Activated B cell treated with CpG ODN at 0.5 μM for 24 hours (primary cell): ENCODE measurements around the gene EGFL7. TPM values are rescaled to one million over a fixed set of nuclear protein-coding genes. Genes with fewer than 3 reads are reported as not detected.

Experiments
- ATAC-seq: fragments of 200-7000 bp; cut with Tn5 transposase; one replicate; pipeline ENCODE4 v1.10.0; 2021; ENCODE audit warnings: low read depth, mild to moderate bottlenecking, moderate library complexity
- CTCF ChIA-PET: fragments of 350-600 bp; sonication (Branson Sonifier 250); formaldehyde crosslinking; loops from one replicate; lab custom pipeline; 2021; ENCODE audit warnings: antibody characterized with exemption; lab: Charles Lee
- POLR2A ChIA-PET: fragments of 350-600 bp; sonication (Branson Sonifier 250); formaldehyde crosslinking; loops from one replicate; lab custom pipeline; 2021; ENCODE audit warnings: antibody characterized with exemption; lab: Charles Lee
- DNase-seq: peaks from one replicate; pipeline ENCODE4 v3.0.0; 2022
- H3K27ac Mint-ChIP-seq: one replicate; pipeline ENCODE4 v1.8.0; 2020; ENCODE audit warnings: mixed read lengths
- H3K27me3 Mint-ChIP-seq: one replicate; pipeline ENCODE4 v1.8.0; 2021; ENCODE audit warnings: mixed read lengths
- H3K36me3 Mint-ChIP-seq: one replicate; pipeline ENCODE4 v1.8.0; 2021; ENCODE audit warnings: low read depth, mixed read lengths
- H3K4me1 Mint-ChIP-seq: one replicate; pipeline ENCODE4 v1.8.0; 2021; ENCODE audit warnings: mixed read lengths
- H3K4me3 Mint-ChIP-seq: one replicate; pipeline ENCODE4 v1.8.0; 2020; ENCODE audit warnings: mild to moderate bottlenecking, mixed read lengths
- H3K9me3 Mint-ChIP-seq: one replicate; pipeline ENCODE4 v1.8.0; 2020; ENCODE audit warnings: mixed read lengths
- CTCF ChIP-seq: fragments of 200-600 bp; IDR thresholded peaks from one replicate; pipeline ENCODE4 v1.8.0; 2022; ENCODE audit warnings: antibody characterized with exemption, mild to moderate bottlenecking
- intact Hi-C: fragments of 100-400 bp; cut with micrococcal nuclease; formaldehyde crosslinking; loops from one replicate; pipeline ENCODE4 v1.15.1; 2024
- total RNA-seq: library from RNA; stranded (reverse); gene quantifications from 2 replicates; pipeline ENCODE4 v1.2.3, GENCODE V29; 2022

The EGFL7 gene
- total RNA-seq, 1 donor from 2014 or later, result not detected

DNA sequence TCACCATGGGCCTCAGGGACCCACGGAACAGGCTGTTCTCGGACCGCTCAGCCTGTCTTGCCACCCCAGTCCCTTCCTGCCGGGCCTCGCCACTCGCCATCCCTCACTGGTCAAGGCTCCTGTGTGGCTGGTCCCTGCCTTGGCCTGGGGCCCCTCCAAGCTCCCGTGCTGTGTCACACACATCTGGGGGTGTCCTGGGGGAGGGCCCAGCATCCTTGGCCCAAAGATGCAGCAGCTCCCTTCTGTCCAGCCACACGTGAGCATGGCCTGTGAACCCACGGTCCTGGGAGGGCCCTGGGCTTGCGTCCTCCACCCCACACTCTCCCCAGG, 425 bp upstream of the EGFL7 start:
- H3K36me3 Mint-ChIP-seq, result no peaks in the 10 kb centered on the region
- ATAC-seq (no peak), DNase-seq (no peak)
- no peaks in the 10 kb centered on the region for H3K9me3 Mint-ChIP-seq
- ChIA-PET POLR2A (no interaction called here), CTCF (interaction anchor here (0.8 kb wide), 1 partner anchor 9 kb away, joined by 3 read pairs; no protein-coding TSS in a partner anchor)
- peaks cover 26% of the 10 kb centered on the region for H3K27me3 Mint-ChIP-seq
- H3K27ac Mint-ChIP-seq, result no peak overlapping the region
- H3K4me3 Mint-ChIP-seq, result no peak overlapping the region
- no peak for TF ChIP-seq CTCF
- H3K4me1 Mint-ChIP-seq, result peaks cover 14% of the 10 kb centered on the region
- intact Hi-C loops, result loop anchor here (10.0 kb wide), 1 partner anchor 53 kb away; the partner anchor contains the start of gene DIPK1B

DNA sequence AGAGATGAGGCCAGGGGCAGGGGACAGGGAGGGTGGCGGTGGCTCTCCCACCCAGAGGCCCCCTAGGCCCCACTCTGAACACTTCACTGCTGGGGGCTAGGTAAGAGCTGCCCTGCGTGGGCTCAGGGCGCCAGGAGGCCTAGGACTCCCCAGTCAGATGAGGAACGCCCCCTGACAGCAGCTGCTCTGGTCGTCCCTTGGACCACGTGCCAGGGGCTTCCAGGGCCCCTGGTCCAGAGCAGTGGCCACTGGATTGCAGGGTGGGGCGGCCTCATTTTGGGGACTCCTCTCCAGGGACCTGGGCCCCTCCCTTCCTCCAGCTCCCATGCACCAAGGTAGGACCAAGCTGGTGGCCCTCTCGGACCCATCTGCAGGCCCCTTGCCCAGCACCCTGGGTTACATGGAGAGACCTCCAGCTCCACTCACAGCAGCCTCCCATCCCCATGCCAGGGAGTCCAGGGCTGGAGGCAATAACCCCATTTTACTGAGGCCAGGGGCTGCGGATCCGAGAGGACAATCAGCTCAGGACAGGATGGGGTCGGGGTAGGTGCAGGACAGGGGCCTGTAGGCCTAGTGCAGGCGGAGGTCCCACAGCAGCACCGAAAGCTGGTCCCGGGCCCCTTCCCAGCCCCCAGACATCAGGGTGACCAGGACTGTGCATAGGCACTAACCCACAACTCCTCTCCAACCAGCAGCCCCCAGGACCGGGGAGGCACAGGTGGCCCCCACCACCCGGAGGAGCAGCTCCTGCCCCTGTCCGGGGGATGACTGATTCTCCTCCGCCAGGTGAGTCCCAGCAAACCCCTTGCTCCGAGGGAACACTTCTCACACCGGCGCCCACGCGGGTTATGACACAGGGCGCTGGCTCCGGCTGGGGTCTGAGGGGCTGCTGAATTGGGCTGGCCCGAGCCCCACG, 1.5 kb downstream of the EGFL7 start:
- H3K4me3 Mint-ChIP-seq, result peak overlapping the region; percentile 73
- intact Hi-C loops, result loop anchor here (10.0 kb wide), 1 partner anchor 51 kb away; the partner anchor contains the start of gene DIPK1B
- TF ChIP-seq CTCF, result no peak

GRCh38 chr9:136665111-136665703, 2.5 kb downstream of the EGFL7 start:
- DNase-seq (no peak), ATAC-seq (peak; percentile 47)
- H3K27me3 Mint-ChIP-seq, result peaks cover 16% of the 10 kb centered on the region
- H3K4me3 Mint-ChIP-seq, result peak overlapping the region; percentile 73
- ChIA-PET POLR2A (no interaction called here), CTCF (no interaction called here)
- intact Hi-C loops, result loop anchor here (10.0 kb wide), 1 partner anchor 50 kb away; the partner anchor contains the start of gene DIPK1B
- H3K4me1 Mint-ChIP-seq, result peaks cover 6% of the 10 kb centered on the region
- TF ChIP-seq CTCF, result no peak
- no peaks in the 10 kb centered on the region for H3K9me3 Mint-ChIP-seq
- H3K36me3 Mint-ChIP-seq, result no peaks in the 10 kb centered on the region
- H3K27ac Mint-ChIP-seq, result no peak overlapping the region

More for the DNA sequence above, 1.5 kb downstream of the EGFL7 start:
- DNase-seq (peak; percentile 15), ATAC-seq (no peak)
- Mint-ChIP-seq H3K27ac (no peak overlapping the region), H3K27me3 (peaks cover 16% of the 10 kb centered on the region), H3K9me3 (no peaks in the 10 kb centered on the region), H3K4me1 (peaks cover 6% of the 10 kb centered on the region), H3K36me3 (no peaks in the 10 kb centered on the region)
- ChIA-PET POLR2A (no interaction called here), CTCF (no interaction called here)

- H3K27ac Mint-ChIP-seq, result no peak overlapping the region
- intact Hi-C loops, result loop anchor here (10.0 kb wide), 1 partner anchor 49 kb away; the partner anchor contains the start of gene DIPK1B
- peaks cover 16% of the 10 kb centered on the region for H3K27me3 Mint-ChIP-seq
- peaks cover 6% of the 10 kb centered on the region for H3K4me1 Mint-ChIP-seq
- H3K9me3 Mint-ChIP-seq, result no peaks in the 10 kb centered on the region
- DNase-seq, result no peak
- no peak overlapping the region for H3K4me3 Mint-ChIP-seq
- POLR2A ChIA-PET, result no interaction called here
- no peak for TF ChIP-seq CTCF
- CTCF ChIA-PET, result no interaction called here
- peak; percentile 55 for ATAC-seq
- no peaks in the 10 kb centered on the region for H3K36me3 Mint-ChIP-seq
Measured at GRCh38 chr9:136665704-136666371, 3.1 kb downstream of the EGFL7 start.
